GM19324 (cell line): ENCODE data around the gene DNAH12.
"Not testable (repeated sequence)": the region's sequence is repeated elsewhere in the genome, so short reads cannot be mapped to it uniquely, and the experiment has no call there.

Experiments used
- ATAC-seq: cut with Tn5 transposase; IDR thresholded peaks from one replicate; pipeline ENCODE4 v1.9.1; 2021; ENCODE audit warnings: mild to moderate bottlenecking, moderate library complexity; ENCODE audit not compliant: unreplicated experiment, low FRiP score

Gene DNAH12

GRCh38 chr3:57423335-57423734, 120.8 kb downstream of the DNAH12 start:
- ATAC-seq = no peak

GRCh38 chr3:57421336-57421735, 122.8 kb downstream of the DNAH12 start:
- no peak for ATAC-seq

GRCh38 chr3:57420001-57420400, 124.1 kb downstream of the DNAH12 start:
- ATAC-seq = no peak

GRCh38 chr3:57411715-57412114, 132.4 kb downstream of the DNAH12 start:
- no peak for ATAC-seq

GRCh38 chr3:57409471-57409870, 134.7 kb downstream of the DNAH12 start:
- no peak for ATAC-seq

- ATAC-seq = no peak
Observed at GRCh38 chr3:57402675-57403074, 141.5 kb downstream of the DNAH12 start.

GRCh38 chr3:57397175-57398026, 146.7 kb downstream of the DNAH12 start:
- ATAC-seq = peak; percentile 94

- ATAC-seq = no peak
Observed at GRCh38 chr3:57393977-57394376, 150.2 kb downstream of the DNAH12 start.

- no peak for ATAC-seq
Observed at GRCh38 chr3:57391767-57392166, 152.4 kb downstream of the DNAH12 start.

GRCh38 chr3:57389271-57389670, 154.9 kb downstream of the DNAH12 start:
- no peak for ATAC-seq

GRCh38 chr3:57386307-57386706, 157.8 kb downstream of the DNAH12 start:
- ATAC-seq = no peak

GRCh38 chr3:57385498-57385897, 158.6 kb downstream of the DNAH12 start:
- no peak for ATAC-seq

- ATAC-seq = no peak
Observed at GRCh38 chr3:57383838-57384237, 160.3 kb downstream of the DNAH12 start.

- ATAC-seq = no peak
Observed at GRCh38 chr3:57383406-57383805, 160.7 kb downstream of the DNAH12 start.

- ATAC-seq = no peak
Observed at GRCh38 chr3:57382933-57383332, 161.2 kb downstream of the DNAH12 start.

GRCh38 chr3:57370341-57370740, 173.8 kb downstream of the DNAH12 start:
- no peak for ATAC-seq

- ATAC-seq = not testable (repeated sequence)
Observed at GRCh38 chr3:57365089-57365488, 179.1 kb downstream of the DNAH12 start.

GRCh38 chr3:57356275-57356674, 187.9 kb downstream of the DNAH12 start:
- ATAC-seq = not testable (repeated sequence)

- ATAC-seq = no peak
Observed at GRCh38 chr3:57354768-57355167, 189.4 kb downstream of the DNAH12 start.

GRCh38 chr3:57350271-57350670, 193.9 kb downstream of the DNAH12 start:
- no peak for ATAC-seq

- not testable (repeated sequence) for ATAC-seq
Observed at GRCh38 chr3:57339071-57339642, 205.0 kb downstream of the DNAH12 start.
